Tongue (tissue), 2 donors: ENCODE data around the gene SERTAD3. TPM values are rescaled to one million over a fixed set of nuclear protein-coding genes. Genes with fewer than 3 reads are reported as not detected.
"Not testable (repeated sequence)": the region's sequence is repeated elsewhere in the genome, so short reads cannot be mapped to it uniquely, and the experiment has no call there.

ENCODE experiments used
- DNase-seq: peaks from one replicate; pipeline ENCODE4 v3.0.0-alpha.2; 2015
- total RNA-seq: library from RNA; depleted of rRNA; stranded (reverse); fragments of >200 nt; gene quantifications from one replicate; pipeline ENCODE4 v1.2.3, GENCODE V29; 2014

The SERTAD3 gene
- total RNA-seq, 1 donor from 2014 or later, result 42.3 TPM

DNA sequence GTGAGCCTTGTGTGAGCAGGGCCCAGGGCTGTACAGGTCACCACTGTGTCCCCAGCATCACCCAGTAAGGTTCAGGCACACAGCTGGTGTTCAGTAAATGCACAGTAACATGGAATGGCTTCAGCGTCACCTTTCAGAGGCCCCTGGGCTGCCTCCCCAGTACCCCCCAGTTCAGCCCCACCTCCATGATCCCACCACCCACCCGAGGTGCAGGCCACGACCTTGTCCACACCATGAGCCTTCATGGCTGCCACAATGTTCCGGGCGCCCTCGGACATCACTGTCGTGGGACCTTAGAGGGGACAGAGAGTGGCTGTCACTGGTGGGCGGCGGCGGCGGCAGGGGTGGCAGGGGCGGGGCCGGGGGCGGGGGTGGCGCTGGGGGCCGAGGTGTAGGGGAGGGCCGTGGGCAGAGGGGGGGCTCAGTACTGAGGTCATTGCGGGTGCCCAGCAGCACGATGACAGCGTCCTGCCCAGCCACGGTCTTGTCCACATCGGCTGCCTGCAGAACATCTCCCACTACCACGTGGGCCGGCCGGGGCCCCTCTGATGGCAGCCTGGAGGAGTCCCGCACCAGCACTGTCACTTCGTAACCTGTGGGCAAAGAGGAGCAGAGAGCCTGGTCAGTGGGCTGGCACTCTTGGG is 13.9 kb upstream of the SERTAD3 start:
- DNase-seq, result no peak

DNA sequence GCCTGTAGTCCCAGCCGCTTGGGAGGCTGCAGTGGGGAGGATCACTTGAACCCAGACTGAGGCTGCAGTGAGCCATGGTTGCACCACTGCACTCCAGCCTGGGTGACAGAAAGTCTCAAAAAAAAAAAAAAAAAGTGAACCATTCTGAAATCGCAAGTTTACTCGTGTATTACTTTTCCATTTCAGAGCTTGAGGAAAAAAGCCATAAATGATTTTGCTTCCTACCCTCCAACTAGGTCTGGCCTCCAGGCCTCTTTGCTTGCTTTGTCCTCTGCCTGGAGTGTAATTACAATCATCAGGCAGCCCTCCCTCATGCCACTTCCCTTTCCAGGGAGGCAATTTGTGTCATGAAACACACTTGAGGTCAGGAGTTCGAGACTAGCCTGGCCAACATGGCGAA is 12.9 kb upstream of the SERTAD3 start:
- no peak for DNase-seq

DNA sequence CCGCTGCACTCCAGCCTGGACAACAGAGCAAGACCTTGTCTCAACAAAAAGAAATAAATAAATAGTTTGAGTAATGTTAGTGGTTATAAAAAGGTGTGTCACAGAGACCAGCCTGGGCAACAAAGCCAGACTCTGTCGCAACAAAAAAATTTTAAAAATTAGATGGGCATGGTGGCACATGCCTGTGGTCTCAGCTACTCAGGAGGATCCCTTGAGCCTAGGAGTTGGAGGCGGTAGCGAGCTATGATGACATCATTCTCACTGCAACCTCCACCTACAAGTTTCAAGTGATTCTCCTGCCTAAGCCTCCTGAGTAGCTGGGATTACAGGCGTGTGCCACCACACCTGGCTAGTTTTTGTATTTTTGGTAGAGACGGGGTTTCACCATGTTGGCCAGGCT is 9.8 kb upstream of the SERTAD3 start:
- not testable (repeated sequence) for DNase-seq

DNA sequence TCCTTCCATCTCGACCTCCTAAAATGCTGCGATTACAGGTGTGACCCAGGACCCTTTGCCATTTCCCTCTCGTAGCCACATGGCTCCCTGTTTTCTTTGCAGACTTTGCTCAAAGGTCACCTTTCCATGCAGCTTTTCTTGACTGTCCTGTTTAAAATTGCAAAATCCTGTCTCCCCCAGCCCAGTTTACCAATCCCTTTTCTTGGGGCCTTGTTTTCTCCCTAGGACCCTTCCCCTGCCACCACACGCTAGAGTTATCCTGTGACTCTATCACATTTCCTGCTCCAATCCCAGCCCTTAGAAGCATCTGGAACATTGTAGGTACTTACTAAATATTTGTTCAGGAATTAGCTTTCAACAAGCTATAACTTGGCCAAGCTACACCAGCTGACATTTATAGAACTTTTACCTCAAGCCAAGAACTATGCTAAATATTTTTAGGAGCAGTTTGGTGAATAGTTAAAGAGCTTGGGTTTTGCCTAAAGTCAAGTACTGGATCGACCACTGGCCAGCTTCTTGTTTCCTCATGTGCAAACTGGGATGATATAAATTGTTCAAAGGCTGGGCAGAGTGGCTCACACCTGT is 9.1 kb upstream of the SERTAD3 start:
- peak; percentile 43 for DNase-seq

DNA sequence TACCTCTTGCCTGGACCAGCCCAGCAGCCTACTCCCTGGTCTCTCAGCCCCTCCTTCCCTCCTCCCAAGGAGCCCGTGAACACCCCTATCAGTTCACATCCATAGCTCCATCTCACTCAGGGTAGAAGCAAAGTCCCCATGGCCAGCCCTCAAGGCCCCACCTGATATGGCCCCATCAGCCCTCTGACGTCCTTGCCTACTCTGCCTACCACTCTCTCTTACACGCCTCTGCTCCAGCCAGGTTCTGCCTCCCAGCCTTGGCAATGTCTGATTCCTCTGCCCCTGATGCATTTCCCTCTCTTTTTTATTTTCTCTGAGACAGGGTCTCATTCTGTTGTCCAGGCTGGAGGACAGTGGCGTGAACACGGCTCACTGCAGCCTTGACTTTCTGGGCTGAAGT is 7.9 kb upstream of the SERTAD3 start:
- no peak for DNase-seq

DNA sequence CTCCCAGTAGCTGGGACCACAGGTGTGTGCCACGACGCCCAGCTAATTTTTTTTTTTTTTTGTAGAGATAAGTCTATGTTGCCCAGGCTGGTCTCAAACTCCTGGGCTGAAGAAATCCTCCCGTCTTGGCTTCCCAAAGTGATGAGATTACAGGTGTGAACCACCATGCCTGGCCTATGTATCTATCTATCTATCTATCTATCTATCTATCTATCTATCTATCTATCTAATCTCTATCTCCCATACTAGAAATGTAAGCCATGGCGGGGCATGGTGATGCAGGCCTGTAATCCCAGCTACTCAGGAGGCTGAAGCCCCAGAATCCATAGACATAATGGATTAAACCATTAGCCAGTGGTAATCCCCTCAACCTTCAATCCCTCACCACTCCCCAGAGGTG is 6.5 kb upstream of the SERTAD3 start:
- DNase-seq, result no peak

DNA sequence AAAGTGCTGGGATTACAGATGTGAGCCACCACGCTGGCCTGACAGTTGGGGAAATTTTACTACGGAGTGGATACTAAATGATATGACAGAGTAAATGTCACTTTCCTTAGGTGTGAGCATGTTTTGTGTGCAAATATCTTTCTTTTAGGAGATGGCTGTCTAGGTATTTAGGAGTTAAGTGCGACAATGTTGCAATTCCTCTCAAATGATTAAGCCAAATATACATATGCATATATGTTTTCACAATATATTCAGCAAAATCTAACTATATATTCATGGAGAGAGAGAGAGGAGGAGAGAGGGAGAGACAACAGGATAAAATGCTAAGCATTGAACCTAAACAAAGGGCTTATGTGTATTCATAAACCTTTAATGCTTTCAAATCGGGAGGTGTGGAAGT is 5.4 kb upstream of the SERTAD3 start:
- DNase-seq, result no peak

DNA sequence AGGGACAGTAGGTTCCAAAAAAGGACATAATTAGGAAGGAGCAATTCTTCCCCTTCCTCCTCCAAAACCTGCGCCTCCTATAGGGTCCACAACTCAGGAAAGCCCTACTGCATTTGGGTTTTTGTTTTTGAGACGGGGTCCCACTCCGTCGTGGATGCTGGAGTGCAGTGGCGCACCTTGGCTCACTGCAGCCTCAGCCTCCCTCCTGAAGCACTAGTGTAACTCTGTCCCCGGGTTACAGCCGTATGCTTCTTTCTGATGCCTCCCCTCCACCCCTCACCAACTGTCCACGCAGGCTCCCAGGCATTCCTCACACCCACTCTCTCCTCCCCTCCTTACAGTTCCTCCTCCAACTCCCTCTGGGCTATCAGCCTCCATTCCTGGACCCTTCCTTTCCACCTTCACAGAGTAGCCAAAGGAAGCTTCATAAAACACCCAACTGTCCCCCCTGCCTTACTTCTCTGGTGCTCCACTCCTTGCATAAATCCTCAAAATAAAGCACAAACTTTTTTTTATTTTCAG is 2.2 kb upstream of the SERTAD3 start:
- DNase-seq, result no peak

DNA sequence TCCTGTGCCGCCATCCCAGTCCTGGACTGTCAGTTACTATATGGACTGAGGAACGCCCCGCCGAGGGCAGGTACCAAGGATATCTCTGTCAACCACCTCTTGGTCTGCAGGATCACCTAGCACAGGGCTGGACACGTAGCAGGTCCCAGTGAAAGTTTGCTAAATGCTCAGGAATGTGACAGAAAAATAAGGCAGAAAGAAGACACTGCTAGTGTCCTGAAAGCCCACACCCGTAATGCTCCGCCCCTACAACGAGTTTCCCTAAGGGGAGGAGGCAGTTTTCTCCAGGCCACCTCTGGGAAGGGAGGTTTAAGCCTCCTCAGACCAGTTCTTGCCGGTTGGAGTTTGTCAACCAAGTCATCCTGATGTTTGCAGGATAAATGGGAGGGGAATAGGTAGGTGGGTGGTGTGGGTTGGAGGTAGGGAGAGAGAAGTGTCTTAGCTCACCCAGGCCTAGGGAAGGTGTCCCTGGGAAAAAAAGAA is 1.7 kb upstream of the SERTAD3 start:
- DNase-seq, result peak; percentile 57

DNA sequence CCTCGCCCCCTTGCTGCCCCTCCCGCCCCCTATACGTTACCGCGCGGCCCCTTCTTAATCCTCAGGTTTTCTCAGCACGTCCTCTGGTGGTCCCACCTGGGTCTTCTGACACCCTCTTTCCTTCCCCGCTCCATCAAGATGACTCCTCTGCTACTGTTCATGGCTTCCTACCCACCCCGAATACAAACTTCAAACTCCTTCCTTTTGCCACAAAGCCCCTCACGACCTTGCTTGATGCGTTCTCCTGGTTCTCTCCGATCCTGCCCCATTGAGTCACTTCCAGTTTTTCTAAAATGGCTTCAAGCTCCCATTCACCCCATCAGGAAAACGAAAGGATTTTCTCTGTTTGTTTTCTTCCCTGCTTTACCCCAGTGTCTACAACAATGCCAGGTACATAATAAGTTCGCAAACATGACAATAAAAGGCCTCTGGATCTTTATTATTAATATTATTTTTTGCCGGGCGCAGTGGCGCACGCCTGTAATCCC is 734 bp upstream of the SERTAD3 start:
- DNase-seq, result no peak

DNA sequence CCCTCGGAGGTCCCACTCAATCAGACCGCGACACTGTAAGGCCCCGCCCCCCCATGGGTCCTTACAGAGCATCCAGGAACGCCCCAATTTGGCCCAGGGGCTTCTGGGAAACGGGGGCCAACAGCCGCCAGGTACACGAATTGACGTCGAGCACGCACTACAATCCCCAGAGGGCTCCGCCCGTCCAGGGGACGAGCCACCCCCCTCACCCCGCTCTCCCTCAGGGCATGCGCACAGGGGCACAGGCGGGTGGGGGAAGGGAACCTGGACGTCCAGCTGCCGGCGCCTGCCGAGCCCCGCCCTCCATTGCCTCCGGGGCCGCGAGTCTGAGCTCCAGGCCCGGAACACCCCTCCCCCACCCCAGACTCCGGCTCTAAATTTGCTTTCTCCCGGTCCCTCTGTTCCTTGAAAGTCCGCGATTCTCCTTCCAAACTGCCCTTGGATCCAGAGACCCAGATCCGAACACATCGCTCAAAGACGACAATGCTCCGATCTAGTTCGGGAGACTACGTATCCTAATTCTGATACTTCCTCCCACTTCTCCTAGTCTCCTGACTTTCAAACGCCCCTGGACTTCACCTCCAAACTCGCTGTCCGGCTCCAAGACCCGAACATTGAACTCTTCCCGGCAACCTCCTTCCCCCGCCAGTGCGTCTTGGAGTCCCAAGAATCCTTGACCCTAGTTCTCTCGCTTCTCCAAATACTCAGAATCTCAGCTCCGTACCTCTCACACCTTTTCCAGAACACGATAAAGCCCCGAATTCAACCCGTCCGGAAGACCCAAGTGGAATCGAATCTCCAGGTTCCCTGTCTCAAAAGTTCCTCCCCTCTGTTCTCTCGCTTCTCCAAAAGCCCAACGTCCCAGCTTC is 770 bp downstream of the SERTAD3 start:
- peak; percentile 100 for DNase-seq

DNA sequence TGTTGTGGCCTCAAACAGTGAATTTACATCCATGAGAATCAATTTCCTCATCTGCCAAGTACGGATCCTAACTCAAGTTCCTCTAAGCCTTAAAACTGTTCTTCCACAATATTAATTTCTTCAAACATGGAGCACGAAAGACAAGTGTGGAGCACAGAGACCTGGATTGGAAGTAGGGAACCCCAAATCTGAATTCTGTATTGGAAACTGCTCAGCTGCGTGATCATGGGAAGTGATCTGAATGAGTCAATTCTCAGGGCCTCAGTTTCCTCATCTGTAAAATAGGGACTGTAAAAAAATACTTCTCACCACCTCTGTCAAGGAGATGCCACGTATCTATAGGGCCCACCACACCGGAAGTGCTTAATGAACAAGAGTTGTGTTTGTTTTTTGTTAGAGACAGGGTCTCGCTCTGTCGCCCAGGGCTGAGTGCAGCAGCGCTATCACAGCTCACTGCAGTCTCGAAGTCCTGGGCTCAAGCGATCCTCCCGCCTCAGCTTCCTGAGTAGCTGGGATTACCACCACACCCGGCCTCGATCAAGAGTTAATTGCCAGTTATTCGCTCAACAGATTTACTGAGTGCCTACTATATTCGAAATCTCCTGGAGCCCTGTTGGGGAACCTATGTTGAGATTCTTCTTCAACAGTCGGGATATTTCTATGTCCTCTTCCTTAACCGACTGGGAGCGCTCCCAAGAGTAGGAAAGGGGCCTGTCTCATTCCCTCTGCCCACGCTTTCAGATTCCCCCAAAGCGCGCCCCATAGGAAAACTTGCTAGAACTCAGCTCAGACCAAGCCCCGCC is 1.6 kb downstream of the SERTAD3 start:
- DNase-seq, result no peak

DNA sequence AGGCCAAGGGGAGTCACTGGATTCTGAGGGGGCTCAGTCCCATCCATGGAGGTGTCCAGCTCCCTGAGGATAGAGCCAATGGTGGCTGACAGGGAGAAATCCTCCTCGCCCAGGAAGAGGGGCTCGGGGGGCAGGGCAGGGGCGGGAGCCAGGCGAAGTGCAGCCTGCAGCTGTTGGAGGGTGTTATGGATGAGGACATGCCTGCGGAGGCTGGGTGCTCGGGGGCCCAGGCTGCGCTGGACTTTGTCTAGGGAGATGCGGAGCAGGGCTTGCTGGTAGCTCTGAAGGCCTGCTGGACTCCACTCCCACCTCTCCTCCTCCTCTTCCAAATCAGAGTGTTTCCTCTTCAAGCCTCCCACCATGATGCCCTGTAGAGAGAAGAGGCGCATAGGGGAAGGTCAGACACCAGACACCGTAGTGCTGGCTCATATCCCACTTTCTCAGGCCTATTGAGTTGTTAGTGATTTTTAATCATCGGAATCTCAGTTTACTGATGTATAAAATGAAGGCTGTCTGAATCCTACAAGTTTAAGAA is 2.3 kb downstream of the SERTAD3 start:
- DNase-seq, result no peak

DNA sequence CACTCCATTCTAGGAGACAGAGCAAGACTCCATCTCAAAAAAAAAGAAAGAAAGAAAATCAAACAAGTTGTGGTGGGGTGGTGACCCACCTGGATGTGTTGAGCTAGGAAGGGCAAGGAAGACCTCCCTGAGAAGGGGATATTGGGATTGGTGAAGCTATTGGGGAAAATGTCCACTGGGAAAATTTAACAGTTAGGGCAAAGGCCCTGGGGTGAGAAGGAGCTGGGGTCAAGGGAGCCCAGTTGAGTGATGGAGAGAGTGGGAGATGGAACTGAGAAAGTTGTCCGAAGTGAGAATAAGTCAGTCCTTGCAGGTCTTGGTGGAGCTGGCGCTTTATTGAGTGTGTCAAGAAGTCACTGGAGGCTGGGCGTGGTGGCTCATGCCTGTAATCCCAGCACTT is 5.9 kb downstream of the SERTAD3 start:
- no peak for DNase-seq

DNA sequence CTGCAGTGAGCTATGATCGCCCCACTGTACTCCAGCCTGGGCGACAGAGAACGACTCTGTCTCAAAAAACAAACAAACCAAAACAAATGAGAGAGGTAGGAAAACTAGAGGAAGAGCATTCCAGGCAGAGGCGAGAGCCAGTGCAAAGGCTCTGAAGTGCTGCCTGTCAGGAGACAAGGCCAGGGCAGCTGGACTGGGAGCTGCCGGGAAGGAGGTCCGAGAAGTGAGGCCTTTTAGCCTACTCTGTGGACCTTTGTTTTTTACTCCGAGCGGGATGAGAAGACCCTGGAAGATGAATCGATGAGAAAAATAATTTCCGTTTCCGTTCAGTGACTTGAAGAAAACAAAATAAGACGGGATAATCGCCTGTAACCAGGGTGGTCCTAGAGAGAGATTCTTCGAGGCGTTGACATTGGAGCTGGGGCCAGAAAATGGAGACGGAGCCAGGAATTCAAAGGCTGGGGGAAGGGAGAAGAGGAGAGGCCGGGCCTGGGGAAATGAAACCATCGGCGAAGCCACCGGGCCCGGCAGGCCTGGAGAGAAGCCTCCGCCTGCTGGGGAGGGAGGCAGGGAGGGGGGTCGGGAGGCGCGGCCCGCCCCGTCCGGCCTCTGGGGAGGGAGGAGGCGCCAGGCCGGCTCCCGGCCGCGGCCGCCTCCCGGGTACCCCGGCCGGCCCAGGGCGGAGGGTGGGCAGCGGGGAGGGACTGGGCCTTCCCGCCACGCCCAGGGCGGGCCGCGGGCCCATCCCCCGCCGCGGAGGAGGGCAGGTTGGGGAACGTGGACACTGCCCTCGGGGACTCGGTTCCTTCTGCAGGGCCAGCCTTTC is 10.5 kb downstream of the SERTAD3 start:
- peak; percentile 97 for DNase-seq

DNA sequence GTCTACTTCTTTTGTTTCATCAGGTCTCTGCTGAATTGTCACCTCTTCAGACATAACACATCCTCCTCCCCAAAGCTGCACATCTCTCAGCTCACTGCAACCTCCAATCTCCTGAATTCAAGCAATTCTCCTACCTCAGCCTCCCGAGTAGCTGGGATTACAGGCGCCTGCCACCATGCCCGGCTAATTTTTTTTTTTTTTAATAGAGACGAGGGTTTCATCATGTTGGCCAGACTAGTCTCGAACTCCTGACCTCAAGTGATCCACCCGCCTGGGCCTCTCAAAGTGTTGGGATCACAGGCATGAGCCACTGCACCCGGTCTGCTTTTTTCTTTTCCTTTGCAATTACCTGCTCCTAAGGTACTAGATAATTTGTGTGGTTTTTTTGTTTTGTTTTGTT is 11.4 kb downstream of the SERTAD3 start:
- DNase-seq, result not testable (repeated sequence)

DNA sequence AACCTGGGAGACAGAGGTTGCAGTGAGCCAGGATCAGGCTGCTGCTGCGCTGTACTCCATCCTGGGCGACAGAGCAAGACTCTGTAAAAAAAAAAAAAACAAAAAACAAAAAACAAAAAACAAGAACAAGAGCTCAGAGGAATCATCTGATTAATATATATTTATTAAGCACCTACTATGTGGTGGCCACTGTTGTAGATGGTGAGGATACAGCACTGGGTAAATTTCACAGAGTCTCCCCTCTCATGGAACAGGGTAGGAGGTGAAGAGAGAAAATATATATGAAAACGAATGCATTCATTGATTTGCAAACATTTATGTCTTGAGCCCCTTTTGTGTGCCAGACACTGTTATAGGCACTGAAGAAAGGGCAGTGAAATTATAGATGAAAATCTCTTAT is 12.4 kb downstream of the SERTAD3 start:
- no peak for DNase-seq

DNA sequence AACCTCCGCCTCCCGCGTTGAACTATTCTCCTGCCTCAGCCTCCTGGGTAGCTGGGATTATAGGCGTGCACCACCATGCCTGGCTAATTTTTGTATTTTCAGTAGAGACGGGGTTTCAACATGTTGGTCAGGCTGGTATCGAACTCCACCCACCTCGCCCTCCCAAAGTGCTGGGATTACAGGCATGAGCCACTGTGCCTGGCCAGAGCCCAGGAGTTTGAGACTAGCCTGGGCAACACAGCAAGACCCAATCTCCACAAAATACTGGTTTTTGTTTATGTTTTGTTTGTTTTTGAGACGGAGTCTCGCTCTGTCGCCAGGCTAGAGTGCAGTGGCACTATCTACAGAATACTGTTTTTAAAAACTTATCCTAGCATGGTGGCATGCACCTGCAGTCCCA is 13.9 kb downstream of the SERTAD3 start:
- DNase-seq, result not testable (repeated sequence)

DNA sequence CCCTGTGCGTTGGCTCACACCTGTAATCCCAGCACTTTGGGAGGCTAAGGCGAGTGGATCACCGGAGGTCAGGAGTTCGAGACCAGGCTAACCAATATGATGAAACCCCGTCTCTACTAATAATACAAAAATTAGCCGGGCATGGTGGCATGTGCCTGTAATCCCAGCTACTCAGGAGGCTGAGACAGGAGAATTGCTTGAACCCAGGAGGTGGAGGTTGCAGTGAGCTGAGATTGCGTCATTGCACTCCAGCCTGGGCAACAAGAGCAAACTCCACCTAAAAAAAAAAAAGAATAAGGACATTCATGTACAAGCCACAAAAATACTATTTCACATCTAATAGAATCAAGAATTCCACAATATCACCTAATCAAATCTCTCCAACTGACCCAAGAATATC is 15.9 kb downstream of the SERTAD3 start:
- DNase-seq, result not testable (repeated sequence)

DNA sequence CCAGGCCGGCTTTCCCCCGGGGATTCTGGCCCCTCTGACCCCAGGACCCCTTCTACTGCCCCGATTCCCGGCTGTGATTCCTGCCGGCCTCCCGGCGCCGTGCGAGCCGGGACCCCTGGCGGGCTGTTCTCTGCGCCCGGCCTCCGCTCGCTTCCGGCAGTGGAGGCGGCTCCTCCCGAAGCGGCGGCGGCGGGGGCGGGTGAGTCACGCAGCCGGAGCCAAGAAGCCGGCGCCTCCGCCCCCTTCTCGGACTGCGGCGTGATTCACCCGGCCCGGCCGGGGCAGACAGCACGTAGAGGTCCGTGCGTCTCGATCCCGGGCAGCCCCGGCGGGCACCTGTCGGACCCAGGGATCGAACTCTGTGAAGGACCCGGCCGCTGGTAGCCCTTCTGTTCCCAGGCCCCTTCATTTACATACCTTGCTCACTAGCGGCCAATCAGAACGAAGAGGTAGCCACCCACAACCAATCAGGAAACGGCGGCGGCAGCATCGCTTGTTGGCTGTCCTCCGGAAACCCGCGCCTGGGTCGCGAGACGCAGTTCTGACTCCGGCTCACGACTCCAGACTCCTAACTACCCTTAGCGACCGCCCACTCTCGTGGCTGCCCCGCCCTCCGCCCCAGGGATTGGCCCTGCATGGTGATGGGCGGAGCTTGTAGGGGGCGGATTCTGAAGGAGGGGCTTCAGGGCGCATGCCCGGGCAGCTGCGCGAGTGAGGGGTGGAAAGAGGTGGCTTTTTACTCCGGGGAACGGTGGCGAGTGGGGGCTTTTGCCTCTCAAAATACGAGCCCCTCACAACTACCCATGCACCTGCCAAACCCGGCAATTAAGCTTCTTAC is 18.5 kb downstream of the SERTAD3 start, which contains the start of gene SERTAD1:
Gene SERTAD1, minus strand, starts transcription at position 543 of the 838 bp plus-strand sequence. CDS start 2,446 bp downstream, outside the sequence.
- DNase-seq, result peak; percentile 100
